ENCODE results near the gene MS4A15. TPM values are rescaled to one million over a fixed set of nuclear protein-coding genes. Genes with fewer than 3 reads are reported as not detected.

The MS4A15 gene
- total RNA-seq, 4 donors from 2014 or later = not detected

DNA sequence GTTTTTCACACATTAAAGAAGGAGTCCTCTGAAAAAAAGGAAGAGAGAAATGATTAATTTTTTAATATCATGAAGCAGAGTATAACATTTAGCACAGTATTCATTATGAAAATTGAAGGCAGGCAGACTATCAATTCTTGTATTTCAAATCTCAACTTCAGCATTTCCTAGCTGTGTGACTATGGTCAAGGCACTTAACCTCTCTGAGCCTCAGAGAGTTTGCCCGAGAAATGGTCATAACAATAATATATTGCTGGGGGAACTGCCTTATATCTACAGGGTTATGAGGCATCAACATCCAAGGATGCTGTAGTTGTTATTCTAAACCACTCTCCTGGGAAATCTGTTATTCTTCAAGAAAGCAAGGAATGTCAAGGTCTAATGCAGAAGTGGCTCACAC lies 31.1 kb upstream of the MS4A15 start:
- Histone ChIP-seq H3K27ac (no peak overlapping the region), H3K9me3 (no peaks in the 10 kb centered on the region), H3K4me3 (replicated peaks in 1 of 3) (no peak overlapping the region), H3K27me3 (no peaks in the 10 kb centered on the region), H3K36me3 (no peaks in the 10 kb centered on the region), H3K4me1 (no peaks in the 10 kb centered on the region)
- 67 to 75% methylated on average over 1 of the region's 1 CpG for WGBS, 2 donors
- intact Hi-C loops (cut with DNase I) = no loop called here
- no peak for DNase-seq
- no peak for TF ChIP-seq CTCF (IDR thresholded peaks at IDR 0.05)
- no peak for TF ChIP-seq POLR2A (IDR thresholded peaks at IDR 0.05)

DNA sequence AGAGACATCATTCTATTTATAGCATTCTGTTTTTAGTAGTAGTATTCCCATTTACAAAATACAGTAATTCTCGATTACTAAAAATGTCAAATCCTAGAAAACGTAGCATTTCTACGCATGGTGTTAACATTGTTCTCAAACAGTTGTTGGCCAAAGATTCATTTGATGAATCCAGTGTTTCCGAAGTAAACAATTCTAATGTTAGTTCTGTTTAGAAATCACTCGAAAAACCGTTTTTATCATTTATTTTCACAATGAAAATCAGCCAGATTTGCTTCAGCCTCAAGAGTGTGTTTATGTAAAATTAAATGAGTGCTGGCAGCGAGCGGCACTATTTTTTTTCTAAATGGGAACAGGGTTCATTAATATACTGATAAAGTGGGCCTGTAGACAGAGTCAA lies 25.1 kb upstream of the MS4A15 start:
- no peak overlapping the region for H3K27ac ChIP-seq
- no peaks in the 10 kb centered on the region for H3K9me3 ChIP-seq
- H3K27me3 ChIP-seq = no peaks in the 10 kb centered on the region
- H3K4me3 ChIP-seq (replicated peaks in 1 of 3) = no peak overlapping the region
- DNase-seq = no peak
- WGBS, 2 donors = 73 to 77% methylated on average over 8 of the region's 8 CpGs
- H3K4me1 ChIP-seq = no peaks in the 10 kb centered on the region
- TF ChIP-seq CTCF (IDR thresholded peaks at IDR 0.05) (no peak), POLR2A (IDR thresholded peaks at IDR 0.05) (no peak)
- intact Hi-C loops (cut with DNase I) = no loop called here
- H3K36me3 ChIP-seq = no peaks in the 10 kb centered on the region

DNA sequence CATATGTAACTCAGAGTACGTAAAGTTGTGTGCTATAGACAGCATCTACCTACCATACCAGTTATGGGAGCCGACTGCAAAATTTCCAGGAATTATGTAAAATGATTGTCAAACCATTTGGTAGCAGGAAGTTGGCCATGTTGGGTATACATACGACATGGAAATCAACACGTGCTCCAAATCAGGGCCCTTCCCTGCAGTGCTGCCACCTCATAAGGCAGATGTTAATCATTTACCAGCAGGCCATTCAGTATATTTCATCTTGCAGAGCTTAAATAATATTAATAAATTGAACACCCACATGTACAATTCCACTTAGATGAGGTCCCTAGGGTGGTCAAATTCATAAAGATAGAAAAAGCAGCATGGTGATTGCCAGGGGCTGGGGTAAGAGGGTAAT lies 22.4 kb upstream of the MS4A15 start:
- TF ChIP-seq POLR2A (IDR thresholded peaks at IDR 0.05) (no peak), CTCF (IDR thresholded peaks at IDR 0.05) (no peak)
- Histone ChIP-seq H3K27ac (no peak overlapping the region), H3K4me3 (replicated peaks in 1 of 3) (no peak overlapping the region), H3K27me3 (no peaks in the 10 kb centered on the region), H3K9me3 (no peaks in the 10 kb centered on the region), H3K36me3 (no peaks in the 10 kb centered on the region), H3K4me1 (no peaks in the 10 kb centered on the region)
- intact Hi-C loops (cut with DNase I) = no loop called here
- WGBS, 2 donors = 86 to 93% methylated on average over 4 of the region's 4 CpGs
- DNase-seq = no peak

GRCh38 chr11:60739114-60739513 lies 17.6 kb upstream of the MS4A15 start:
- 70 to 76% methylated on average over 7 of the region's 7 CpGs for WGBS, 2 donors
- no peak overlapping the region for H3K4me3 ChIP-seq (replicated peaks in 1 of 3)

GRCh38 chr11:60740573-60740972 lies 16.1 kb upstream of the MS4A15 start:
- no peaks in the 10 kb centered on the region for H3K9me3 ChIP-seq
- H3K4me1 ChIP-seq = no peaks in the 10 kb centered on the region
- TF ChIP-seq POLR2A (IDR thresholded peaks at IDR 0.05) = no peak
- TF ChIP-seq CTCF (IDR thresholded peaks at IDR 0.05) = no peak
- H3K36me3 ChIP-seq = no peaks in the 10 kb centered on the region
- intact Hi-C loops (cut with DNase I) = no loop called here
- no peak for DNase-seq
- no peak overlapping the region for H3K27ac ChIP-seq
- no peak overlapping the region for H3K4me3 ChIP-seq (replicated peaks in 1 of 3)
- H3K27me3 ChIP-seq = no peaks in the 10 kb centered on the region

More at GRCh38 chr11:60739114-60739513, 17.6 kb upstream of the MS4A15 start:
- Histone ChIP-seq H3K36me3 (no peaks in the 10 kb centered on the region), H3K9me3 (no peaks in the 10 kb centered on the region), H3K27me3 (no peaks in the 10 kb centered on the region), H3K27ac (no peak overlapping the region), H3K4me1 (no peaks in the 10 kb centered on the region)
- DNase-seq = no peak
- intact Hi-C loops (cut with DNase I) = no loop called here
- TF ChIP-seq POLR2A (IDR thresholded peaks at IDR 0.05) = no peak
- no peak for TF ChIP-seq CTCF (IDR thresholded peaks at IDR 0.05)
